HTERT RPE-1 (cell line): Measurements from ENCODE around the gene SLC11A2.
"Not testable (repeated sequence)": the region's sequence is repeated elsewhere in the genome, so short reads cannot be mapped to it uniquely, and the experiment has no call there.

ENCODE experiments used
- in situ Hi-C: fragments of 300-500 bp; cut with MboI; formaldehyde crosslinking; loops from 4 replicates; pipeline ENCODE4 v1.14.3; 2020; ENCODE audit warnings: low sequenced_read_pairs

The SLC11A2 gene

DNA sequence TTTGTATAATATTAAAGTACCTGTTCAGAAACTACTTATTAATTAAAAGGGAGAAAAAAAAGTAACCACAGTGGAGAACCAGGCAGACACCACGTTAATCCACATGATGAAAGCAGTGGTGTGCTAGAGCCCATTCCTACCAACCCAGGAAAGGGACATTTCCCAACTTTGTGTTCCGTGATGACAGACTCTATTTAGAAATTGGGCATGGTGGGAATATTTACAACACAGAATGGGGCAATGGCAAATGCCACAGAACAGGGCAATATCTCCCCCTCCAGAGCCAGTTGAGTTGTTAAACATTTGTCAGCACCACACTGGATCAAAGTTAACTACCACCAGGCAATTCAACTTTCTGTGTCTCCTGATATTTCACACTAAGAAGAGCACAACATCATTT lies 75.1 kb downstream of the SLC11A2 start:
- in situ Hi-C loops: no loop called here

DNA sequence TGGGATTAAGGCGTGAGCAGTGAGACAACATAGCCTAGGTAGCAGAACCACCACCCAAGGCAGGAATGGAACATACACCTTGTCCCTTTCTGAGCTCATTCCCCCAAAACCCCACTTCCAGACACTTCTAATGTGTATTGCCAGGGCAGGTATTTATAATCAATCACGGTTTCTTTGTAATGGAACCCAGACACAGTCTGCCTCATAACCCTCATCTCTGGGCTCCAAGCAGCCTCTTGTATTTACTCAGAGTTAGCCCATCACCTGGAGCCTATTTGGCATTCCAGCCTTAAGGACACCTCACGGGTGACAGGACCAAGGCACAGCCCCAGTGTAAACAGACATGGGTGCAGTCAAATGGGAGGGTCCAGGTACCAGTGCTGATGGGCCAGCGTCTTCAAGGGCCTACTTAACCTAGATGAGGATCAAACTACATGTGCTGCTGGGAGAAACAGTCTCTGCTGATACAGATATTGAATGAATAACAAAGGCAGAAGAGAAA lies 76.3 kb downstream of the SLC11A2 start:
- in situ Hi-C loops: no loop called here

DNA sequence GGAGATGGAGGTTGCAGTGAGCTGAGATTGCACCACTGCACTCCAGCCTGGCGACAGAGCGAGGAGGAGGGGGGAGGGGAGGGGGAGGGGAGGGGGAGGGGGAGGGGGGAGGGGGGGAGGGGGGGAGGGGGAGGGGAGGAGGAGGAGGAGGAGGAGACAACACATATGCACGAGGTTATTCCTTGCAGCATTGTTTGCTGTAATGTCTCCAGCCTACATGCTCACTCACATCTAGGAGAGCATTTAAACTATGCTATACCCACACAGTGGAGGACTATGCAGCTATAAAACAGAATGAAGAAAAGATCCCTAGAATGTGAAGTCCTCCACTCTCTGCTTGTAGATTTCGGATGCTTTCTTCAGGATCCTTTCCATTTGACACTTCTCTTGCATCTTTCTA lies 77.4 kb downstream of the SLC11A2 start:
- in situ Hi-C loops: no loop called here

DNA sequence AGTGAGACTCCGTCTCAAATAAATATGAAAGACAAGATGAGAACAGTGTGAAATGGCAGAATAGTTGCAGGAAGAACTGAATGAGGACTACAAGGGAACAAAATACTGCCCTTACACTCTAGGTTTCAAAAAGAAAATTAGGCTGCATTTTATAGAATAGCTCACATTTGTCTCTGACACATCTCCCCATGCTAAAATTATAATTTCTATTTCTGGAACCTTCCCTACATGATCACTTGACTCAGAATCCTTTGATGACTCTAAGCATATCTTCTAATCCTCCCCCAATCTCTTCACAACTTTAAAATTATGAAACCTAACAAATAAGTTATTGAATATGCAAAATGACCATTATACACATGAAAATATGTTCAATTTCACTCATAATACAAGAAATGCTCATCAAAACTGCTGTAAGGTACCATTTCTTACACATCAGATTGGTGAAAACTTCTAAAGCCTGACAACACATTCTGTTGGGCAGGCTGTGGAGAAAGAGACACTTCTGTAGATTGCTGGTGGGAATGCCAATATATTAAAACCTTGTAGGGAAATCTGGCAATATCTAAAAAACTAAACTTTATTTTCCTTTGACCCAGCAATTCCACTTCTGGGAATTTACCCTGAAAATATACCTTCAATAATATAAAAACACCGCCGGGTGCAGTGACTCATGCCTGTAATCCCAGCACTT lies 78.1 kb downstream of the SLC11A2 start:
- in situ Hi-C loops: no loop called here

DNA sequence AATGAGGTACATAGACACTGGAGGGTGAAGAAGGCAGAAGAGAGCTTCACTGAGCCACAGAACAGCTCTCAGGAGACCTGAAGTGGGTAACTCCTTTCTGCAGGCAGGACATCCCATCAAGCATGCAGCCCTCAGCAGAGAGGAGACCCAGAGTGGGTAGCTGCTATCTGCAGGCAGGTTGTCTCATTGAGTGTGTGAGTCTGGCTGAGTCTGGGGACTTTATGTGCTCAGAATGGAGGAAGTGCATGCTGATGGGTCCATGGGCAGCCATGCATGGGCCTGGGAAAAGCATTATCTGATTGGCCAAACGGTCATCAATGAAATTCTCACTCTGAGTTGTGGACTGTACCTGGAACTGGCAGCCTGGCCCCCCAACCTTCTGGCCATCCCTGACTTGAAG lies 88.5 kb downstream of the SLC11A2 start:
- in situ Hi-C loops: no loop called here

DNA sequence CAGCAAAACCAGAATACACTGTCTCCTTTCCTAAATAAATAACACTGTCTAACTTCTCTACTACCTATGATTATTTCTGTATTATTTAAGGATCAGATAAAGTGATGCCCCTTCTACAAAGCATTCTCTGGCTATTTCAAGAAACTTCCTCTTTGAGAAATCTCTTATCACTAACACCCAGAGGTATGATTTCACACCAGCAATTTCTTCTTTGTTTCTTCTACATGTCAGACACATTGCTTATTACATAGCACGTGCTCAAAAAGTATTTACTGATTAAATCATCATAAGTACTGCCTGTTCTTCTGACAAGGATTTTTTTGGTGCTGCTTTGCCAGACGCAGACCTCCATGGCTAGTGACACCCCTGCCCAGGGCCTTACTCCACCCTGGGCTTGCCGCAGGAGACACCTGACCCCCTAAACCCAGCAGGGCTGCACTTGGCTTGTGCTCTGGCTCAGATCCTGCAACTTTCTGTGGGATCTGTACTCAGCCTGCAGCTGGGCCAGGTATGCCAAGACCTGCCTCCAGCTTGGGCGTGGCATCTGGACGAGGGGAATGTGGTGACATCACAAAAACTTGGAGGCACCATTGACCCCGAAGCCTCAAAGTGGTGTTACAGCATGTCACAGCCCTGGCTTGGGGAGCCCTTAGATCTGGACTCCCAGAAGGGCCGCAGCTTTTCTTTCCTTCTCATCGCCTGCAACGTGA lies 89.2 kb downstream of the SLC11A2 start:
- in situ Hi-C loops: no loop called here

DNA sequence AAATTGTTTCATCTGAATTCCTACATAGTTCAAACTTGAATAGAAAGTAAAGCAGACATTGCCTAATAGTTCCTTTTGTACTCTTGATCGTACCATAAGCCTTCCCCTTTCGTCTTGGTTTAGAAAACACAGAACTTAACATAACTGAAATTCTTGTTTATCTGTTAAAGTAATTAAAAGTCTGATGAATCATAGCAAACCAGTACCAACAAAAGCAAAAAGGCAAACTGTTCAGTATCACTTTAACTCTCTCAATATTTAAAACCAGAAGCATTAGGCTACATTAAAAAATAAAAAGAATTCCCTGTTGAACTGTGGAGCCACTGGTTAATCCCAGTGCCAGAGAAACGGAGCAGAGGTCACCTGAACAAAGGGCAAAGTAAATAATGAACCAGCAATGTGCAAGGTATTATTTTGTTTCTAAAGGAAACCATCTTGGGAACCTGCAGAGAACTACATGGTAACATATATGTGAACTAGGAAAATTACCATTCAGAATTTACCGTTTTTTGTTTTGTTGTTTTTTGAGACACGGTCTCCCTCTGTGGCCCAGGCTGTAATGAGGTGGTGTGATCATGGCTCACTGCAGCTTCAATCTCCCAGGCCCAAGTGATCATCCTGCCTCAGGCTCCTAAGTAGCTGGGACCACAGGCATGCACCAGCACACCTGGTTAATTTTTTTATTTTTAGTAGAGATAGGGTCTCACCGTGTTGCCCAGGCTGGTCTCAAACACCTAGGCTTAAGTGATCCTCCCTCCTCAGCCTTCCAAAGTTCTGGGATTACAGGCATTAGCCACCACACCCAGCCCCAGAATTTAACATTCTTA lies 91.0 kb downstream of the SLC11A2 start:
- in situ Hi-C loops: no loop called here

DNA sequence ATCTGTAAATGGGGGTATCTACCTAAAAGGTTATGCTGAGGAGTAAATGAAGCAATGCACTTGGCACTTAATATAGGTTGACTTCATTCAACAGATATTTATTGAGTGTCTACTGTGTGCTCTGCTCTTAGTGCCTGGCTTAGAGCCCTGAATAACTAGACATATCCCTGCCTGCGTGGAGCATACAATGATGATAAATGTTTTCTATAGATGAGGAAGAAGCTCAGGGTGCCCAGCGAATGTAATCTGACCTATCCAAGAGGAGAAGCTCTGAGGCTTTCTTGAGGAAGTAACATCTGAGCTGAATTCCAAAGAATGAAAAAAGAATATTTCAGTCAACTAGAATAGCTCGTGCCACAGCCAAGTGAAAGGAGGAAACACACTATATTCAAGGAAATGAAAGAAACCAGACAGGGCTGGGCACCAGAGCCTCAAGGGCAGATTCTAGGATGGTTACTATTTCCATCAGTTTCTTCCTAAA lies 91.8 kb downstream of the SLC11A2 start:
- in situ Hi-C loops: no loop called here

DNA sequence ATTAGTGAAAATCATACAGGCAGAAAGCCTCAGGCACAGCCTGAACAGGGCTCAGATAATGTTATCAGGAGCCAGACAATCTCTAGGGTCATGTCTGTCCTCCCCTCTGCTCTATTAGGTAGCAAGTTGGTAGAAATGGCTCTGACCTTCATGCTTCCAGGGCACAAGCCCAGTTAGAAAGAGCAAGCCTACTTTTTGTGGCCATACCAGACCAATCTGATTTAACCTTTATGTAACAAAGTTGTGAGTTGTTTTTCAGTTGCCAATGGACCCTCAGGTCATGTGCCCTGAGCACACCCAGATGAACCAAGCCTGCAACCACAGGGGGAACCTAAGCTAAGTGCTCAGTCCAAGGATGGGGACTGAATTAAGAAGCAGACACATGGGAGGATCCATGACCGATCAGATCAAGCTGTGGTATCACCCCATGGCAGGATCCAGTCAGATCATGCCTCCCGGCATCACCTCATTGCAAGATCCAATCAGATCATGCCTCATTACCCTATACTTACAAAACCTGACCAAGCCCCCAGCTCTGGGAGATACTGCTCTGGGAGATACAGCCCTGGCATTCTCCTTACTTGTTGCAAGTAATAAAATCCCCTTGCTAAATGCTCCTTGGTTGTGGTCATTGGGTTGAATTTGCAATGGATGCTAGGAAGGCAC lies 92.6 kb downstream of the SLC11A2 start:
- in situ Hi-C loops: no loop called here

DNA sequence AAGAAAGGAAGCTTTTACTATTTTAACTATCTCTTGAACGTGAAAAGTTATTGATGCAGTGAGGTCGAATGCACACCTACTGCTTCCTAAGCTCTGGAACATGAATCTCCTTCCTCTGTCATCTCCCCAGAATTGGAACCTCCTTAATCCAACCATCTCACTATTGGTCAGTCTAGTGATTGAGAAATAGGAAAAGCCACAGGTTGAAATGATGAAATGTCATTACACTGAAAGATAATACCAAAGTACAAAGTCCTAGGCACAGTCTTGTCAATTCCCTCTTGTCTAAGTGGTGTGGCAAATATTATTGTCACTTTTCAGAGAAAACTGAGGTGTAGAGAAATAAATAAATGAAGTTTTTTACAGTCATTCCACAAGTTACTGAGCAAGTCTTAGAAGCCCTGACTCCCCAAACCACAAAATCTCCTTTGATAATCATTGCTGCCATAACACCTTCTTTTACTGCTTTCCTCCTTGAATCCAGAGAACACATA lies 93.3 kb downstream of the SLC11A2 start:
- in situ Hi-C loops: no loop called here

DNA sequence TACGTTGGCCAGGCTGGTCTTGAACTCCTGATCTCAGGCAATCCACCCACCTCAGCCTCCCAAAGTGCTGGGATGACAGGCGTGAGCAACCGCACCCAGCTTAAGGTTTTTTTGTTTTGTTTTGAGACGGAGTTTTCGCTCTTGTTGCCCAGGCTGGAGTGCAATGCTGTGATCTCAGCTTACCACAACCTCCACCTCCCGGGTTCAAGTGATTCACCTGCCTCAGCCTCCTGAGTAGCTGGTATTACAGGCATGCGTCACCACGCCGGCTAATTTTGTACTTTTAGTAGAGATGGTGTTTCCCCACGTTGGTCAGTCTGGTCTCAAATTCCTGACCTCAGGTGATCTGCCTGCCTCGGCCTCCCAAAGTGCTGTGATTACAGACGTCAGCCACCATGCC lies 95.7 kb downstream of the SLC11A2 start:
- in situ Hi-C loops: not testable (repeated sequence)

DNA sequence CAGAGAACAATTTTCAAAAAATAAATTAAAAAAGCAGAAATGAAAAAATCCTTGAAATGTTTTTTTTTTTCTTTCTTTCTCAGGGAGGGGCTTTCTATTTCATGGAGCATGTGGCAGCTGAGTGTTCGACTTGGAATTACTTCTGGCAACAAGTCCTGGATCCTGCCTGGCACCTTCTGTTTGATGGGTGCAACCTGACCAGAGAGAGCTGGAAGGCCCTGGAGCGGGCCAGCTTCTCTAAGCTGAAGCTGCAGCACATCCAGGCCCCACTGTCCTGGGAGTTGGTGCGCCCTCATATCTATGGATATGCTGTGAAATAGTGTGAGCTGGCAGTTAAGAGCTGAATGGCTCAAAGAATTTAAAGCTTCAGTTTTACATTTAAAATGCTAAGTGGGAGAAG lies 96.4 kb downstream of the SLC11A2 start:
- in situ Hi-C loops: no loop called here
